H4 (cell line): ENCODE measurements around the gene ADAP1. TPM values are rescaled to one million over a fixed set of nuclear protein-coding genes. Genes with fewer than 3 reads are reported as not detected.

Experiments used
- DNase-seq: peaks from one replicate; pipeline ENCODE4 v3.0.0-alpha.2; 2015; ENCODE audit warnings: low spot score
- total RNA-seq: library from RNA; depleted of rRNA; stranded (reverse); fragments of >200 nt; shearing (Covaris generic); gene quantifications from 2 replicates; pipeline ENCODE4 v1.2.3, GENCODE V29; 2014

The ADAP1 gene
- total RNA-seq, 1 experiment from 2014 or later = 1.4 TPM

DNA sequence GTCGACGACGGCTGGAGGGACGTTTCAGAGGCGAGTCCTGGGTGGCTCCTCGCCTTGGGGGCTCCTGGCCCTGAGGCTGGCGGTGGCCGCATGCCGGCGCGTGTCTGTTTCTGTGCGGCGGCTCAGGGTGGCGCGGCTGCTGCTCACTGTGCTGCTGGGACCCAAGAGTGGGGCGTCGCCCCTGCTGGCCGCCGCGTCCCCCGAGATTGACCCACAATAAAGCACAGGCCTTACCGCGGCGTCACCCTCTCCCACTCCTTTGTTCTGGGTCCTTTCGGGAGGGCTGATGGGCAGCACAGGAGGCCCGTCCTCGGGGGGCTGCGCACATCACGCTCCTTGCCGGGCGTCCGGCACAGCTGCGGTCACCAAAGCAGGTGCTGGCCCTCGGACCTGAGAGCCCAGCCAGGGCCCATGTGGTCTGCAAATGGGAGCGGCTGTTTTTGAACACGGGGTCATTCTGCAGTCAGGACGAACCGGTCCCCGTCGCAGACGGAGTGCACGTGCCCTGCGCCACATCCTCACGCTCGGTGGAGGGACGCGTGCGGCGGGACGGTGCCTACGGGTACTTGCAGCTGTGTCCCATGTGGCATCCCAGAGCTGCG, 58.9 kb downstream of the ADAP1 start:
- no peak for DNase-seq

DNA sequence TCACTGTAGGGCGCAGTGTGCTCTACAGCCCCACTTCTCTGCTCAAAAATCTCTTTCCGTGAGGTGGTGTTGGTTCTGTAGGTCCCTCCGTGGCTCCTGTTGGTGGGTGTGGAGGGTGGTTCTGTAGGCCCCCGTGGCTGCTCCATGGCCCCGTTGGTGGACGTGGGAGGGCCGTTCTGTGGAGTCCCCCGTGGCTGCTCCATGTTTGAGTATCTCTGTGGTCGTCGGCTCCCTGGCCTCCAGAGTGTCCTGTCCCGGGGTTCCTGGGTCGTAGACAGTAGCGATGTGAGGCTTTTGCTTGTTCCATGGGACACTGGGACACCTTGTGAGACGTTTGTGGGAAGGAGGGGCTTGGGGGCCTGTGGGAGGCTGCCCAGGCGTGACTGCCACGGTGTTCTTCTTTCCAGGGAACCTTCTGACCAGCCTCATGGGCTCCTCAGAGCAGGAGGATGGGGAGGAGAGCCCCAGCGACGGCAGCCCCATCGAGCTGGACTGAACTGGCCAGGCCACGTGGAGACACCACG, 59.5 kb downstream of the ADAP1 start:
- DNase-seq = no peak

DNA sequence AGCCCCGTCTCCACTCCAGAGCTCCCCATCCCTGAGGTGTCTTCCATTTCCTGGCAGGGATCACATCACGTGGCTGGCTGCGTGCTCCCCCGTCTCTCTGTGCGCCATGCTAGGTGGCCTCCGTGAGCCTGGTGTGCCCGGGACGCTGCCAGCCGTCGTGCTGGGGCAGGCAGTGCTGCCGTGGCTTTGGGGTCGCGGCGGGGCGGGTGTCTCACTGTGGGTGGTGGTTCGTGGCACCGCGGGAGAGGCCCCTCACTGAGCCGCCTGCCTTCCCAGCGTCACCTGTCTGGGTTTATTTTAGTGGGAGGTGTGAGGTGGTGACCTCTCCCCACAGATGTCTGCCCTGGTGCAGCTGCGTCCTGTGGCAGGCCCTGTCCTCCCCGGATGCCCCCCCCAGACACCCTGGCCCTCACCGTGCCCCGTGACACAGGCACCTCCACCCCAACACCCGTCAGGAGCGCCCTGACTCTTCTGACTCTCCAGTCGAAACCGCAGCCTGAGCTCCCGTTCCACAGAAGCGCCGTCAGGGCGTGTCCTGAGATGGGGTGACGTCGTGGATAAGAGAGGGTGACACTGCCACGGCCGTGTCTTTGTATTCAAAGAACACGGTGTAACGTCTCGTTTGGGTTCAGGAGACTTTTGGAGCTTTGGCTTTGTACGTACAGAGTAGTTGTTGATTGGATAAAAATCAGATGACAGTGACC, 60.2 kb downstream of the ADAP1 start:
- no peak for DNase-seq

DNA sequence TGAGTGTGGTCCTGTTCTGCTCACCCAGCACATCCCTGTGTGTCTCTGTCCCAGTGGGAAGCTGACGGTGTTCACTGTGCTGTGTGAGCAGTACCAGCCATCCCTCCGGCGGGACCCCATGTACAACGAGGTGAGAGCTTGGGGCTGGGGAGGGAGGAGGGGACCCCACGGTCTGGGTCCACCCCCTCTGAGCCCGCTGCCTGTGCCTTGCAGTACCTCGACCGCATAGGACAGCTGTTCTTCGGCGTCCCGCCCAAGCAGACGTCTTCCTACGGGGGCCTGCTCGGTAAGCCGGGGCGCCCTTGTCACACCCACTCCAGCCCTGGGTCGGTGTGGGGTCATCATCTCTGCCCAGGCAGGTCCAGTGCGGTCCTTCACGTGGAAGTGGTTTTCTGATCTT, 60.8 kb downstream of the ADAP1 start:
- no peak for DNase-seq

DNA sequence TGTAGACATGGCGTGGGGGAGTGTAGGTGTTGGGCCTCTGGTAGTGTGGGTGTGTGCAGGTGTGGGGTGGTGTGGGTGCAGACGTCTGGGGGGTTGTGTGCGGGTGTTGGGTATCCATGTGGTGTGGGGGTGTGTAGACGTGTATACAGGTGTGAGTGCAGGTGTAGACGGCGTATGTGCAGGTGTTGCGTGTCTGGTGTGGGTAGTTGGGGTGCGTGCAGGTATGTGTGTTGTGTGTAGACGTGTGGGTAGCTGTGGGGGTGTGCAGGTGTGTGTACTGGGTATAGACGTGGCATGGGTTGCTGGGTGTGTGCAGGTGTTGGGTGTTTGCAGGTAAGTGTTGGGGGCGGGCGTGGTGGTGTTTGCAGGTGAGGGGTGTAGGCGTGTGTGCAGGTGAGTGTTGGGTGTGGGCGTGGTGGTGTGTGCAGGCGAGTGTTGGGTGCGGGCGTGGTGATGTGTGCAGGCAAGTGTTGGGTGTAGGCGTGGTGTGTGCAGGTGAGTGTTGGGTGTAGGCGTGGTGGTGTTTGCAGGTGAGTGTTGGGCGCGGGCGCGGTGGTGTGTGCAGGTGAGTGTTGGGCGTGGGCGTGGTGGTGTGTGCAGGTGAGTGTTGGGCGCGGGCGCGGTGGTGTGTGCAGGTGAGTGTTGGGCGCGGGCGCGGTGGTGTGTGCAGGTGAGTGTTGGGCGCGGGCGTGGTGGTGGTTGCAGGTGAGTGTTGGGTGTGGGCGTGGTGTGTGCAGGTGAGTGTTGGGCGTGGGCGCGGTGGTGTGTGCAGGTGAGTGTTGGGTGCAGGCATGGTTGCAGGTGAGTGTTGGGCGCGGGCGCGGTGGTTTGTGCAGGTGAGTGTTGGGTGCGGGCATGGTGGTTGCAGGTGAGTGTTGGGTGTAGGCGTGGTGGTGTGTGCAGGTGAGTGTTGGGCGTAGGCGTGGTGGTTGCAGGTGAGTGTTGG, 61.6 kb downstream of the ADAP1 start:
- no peak for DNase-seq

DNA sequence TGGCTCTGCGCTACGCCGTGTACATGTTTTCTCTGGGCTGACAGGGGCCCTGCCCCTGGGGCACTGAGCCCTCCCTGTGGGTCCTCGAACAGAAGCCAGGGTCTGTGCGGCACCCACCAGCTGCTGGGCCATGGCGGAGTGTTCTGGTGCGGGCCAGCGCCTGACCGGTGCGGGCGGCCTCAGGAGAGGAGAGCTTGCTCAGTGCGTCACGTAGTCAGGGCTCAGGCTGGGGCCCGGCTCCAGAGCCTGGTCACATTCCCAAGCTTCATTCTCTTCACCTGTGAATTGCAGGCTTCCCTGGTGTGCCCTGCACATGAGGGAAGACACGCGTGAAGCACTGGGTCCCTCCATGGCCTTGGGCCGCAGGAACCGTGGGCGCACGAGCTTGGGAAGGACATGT, 62.7 kb downstream of the ADAP1 start:
- no peak for DNase-seq

DNA sequence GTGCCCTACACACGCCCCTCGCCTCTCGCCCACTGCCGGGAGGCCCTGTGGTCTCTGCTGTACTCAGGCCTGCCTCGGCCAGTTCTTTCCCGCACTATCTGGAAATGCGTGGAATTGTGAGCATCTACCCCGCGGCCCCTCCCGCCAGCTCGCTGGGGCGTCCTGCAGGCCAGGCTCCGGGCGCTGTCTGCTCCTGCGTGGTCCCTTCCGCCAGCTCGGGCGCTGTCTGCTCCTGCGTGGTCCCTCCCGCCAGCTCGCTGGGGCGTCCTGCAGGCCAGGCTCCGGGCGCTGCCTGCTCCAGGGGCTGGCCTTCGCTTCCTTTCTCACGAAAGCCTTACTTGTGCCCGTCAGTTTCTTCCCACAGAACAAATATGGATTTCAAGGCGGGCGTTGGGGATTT, 63.2 kb downstream of the ADAP1 start:
- DNase-seq = no peak

DNA sequence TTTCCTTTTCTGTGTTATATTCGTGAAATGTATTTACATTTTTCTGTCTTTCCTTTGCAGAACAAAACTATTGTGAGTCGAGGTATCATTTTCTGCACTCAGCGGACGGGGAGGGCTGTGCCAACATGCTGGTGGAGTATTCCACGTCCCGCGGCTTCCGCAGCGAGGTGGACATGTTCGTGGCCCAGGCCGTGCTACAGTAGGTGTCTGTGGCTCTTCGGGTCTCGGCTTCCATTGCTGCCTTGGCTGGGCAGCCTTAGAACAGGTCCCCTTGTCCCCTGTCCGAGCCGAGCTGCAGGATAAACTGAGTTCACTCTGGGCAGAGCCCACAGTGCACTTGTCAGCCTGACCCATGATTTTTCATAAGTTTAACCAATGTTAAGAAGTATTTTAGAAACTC, 63.6 kb downstream of the ADAP1 start:
- no peak for DNase-seq

DNA sequence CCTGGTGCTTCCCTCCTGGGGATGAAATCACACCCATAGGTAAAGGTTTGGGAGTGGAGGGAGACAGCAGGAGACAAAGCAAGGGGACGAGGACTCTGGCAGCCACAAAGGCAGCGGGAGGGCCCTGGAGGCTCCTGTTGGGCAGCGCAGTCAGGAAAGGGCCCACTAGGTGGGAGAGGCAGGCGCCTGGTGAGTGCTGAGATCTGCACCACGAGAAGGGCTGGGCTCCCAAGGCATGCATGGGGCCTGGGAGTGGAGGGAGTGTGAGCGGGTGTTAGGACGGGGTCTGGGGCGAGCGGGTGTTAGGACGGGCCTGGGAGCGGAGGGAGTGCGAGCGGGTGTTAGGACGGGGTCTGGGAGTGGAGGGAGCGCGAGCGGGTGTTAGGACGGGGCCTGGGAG, 65.1 kb downstream of the ADAP1 start:
- no peak for DNase-seq

DNA sequence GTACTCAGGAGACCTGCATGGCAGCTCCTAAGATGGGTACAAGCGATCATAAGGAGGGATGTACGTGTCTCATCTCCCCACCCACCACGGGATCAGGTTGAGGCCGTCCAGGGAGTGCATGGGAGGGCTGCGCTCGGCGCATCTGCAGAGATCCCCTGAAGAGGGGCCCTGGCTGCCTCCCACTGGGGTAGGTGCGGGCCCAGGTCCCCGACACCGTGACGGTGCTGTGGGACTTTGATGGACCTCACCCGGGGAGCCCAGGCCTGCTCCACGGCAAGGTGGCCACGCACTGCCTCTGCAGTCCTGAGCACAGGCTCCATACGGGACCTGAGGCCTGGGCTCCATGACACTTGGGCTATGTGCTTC, 65.5 kb downstream of the ADAP1 start:
- no peak for DNase-seq

DNA sequence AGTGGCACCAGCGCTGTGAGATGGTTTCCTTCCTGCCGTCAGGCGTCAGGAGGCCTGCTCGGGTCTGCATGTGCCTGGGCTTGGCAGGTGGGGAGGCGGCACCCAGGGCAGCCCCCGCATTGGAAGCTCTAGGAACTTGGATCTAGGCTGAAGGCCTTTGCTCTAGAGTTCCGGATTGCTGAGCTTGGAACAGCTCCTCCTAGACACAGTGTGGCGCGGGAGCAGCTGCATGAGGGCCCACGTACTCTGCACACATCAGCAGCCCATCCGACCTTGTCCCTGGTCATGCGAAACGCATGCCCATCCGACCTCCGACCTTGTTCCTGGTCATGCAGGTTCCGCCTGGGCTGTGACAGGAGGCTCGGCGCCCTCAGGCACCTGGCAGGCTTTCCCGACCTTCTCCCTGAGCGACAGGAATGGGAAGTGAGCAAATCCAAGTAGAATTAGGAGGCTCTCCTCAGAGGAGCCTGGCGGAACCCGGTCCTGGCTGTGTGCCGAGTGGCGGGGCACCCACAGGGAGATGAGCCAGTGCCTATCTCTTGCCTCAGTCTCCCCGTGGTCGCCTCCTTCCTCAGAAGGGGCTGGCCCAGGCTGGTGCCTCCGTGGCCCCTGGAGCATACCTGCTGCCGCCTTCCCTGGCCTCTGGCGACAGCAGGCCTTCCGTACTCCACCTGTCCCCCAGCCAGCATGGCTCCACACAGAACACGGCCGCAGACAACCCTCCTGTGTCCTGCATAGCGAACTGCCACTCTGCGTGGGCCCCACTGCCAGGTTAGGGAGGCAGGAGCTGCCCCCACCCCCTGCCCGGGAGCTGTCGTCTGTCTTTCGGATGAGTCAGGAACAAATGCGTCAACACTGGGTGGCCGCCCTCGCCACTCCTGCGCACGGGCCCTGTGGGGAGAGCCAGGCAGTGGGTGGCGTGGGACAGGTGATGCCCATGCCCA, 66.1 kb downstream of the ADAP1 start:
- no peak for DNase-seq

DNA sequence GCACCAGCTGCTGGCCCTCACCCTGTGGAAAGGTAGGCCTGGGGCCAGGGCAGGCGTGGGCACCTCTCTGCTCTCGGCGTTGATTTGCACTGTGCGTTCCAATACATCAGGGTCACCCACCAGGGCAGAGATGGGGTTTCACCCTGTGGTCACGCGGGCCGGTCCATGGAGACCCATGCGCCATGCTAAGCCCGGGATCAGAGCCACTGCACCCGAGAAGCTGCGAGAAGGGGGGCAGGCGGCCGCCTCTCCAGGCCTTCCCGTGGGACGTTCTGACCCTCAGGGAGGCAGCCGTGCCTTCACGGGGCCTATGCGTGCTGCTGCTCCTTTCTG, 67.0 kb downstream of the ADAP1 start:
- no peak for DNase-seq

DNA sequence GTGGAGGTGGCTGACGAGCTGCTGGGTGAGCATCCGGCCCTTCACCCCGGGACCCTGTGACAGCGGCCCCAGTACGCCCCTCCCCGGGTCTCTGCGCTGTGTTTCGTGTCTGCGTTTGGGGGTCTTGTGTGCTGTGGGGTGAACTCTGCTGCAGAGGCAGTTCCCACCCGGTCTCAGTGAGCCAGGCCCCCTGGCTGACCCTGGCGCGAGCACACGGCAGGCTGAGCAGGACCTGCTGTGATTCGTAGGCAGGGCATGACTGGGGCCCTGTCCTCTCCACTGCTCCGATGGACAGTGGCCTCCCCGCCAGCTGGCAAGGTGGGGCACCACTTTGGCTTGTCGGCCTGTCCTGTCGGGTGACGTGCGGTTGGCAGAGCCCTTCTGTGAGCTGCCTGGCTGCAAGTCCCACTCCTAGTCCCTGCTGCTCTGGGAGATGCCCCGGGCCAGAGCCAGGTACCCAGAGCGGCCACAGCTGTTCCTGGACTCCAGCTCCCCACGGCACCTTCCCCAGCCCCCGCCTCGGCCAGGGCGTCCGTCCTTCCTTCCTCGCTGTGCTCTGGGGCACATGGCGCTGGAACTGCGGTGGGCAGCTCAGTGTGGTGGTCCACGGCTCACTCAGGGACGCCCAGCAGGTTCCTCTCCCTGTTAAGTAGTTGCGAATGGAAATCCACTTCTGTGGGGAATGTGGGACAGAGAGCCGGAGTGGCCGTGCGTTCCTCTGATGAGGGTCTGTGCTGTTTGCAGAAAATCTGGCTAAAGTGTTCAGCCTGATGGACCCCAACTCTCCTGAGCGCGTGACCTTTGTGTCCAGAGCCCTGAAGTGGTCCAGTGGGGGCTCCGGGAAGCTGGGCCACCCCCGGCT, 67.6 kb downstream of the ADAP1 start:
- no peak for DNase-seq

DNA sequence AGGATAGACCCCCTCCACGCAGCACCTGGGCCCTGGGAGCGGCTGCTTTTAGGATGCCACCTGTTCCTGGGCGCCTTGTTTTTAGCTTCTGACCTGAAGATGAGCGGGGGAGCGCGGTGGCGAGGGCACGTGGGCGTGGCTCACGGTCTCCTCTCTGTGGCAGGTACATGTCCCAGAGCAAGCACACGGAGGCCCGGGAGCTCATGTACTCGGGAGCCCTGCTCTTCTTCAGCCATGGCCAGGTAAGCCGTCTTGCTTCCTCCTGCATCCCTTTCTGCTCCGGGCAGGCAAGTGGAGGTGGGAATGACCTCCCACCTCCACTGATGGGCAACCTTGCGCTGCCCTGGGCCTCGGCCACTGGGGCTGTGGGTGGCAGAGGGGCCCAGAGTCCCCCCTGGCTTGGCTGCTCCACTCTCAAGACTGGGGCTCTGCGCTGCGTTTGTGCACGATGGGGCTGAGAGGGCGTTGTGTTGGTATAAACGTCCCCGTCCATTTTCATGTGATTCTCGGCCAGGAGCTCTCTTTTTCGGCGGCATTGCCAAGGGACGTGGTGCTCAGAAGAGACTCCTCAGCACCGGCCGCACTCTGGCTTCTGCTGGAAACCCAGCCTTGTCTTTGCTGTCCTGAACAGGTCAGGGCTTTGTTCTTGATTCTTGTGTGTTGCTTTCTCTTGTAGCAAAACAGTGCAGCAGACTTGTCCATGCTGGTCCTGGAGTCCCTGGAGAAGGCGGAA, 68.4 kb downstream of the ADAP1 start:
- no peak for DNase-seq

DNA sequence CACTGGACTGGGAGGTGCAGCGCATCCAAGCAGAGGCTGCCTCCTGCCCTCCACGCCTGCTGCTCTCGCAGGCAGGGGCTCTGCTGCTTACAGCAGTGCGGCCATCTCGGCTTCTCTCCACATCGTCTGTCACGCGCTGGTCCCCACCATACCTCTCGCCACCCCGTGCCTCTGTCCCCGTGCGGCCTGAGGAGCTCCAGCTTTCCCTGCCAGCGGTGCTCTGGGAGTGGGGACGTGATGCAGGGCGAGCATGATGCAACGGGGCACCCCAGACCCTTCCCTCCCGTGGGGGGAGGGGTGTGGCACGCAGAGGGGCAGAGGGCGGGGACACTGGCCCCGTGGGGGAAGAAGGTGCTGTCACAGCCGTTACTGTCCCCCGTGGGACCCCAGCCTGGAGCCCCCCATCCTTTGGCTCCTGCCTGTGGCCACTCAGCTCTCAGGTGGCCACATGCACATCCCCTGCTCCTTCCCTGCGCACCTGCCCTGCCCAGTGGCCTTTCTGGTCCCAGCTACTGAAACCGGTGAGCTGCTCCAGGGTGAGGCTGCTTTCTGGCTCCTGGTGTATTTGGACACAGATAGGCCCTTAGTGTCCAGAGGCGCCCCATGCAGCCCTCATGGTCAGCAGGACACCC, 69.1 kb downstream of the ADAP1 start:
- no peak for DNase-seq

DNA sequence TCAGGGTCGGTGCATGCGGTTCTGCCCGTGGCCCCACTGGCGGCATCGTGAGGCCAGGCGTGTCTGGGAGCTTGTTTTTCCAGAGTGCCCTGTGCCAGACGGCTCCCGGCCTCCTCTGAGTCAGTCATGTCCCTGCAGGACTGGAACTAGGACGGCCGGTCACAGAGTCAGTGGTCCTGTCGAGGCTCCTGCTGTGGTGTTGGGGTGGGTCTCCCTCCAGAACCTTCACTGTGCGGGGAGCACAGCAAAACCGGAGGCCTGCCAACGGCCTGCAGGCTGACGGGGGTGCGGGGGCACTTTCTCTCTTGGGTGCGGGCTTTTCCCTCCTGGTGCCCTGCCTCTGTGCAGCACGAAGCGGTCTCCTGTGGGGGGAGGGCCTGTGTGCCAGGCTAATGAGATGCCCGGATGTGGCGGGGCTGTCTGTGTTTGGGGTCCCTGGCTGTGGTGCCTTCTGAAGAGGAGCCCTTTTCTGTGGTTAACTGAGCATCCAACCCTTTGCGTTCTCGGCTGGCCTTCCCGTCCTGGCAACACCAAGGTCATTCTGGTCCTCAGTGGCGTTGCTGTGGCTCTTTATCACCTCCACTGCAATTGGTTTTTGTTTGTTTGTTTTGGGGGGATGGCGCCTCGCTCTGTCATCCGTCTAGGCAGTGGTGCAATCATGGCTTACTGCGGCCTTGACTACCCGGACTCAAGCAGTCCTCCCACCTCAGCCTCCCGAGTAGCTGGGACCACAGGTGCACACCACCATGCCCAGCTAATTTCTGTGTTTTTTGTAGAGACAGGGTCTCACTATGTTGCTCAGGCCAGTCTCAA, 70.1 kb downstream of the ADAP1 start:
- DNase-seq = no peak

DNA sequence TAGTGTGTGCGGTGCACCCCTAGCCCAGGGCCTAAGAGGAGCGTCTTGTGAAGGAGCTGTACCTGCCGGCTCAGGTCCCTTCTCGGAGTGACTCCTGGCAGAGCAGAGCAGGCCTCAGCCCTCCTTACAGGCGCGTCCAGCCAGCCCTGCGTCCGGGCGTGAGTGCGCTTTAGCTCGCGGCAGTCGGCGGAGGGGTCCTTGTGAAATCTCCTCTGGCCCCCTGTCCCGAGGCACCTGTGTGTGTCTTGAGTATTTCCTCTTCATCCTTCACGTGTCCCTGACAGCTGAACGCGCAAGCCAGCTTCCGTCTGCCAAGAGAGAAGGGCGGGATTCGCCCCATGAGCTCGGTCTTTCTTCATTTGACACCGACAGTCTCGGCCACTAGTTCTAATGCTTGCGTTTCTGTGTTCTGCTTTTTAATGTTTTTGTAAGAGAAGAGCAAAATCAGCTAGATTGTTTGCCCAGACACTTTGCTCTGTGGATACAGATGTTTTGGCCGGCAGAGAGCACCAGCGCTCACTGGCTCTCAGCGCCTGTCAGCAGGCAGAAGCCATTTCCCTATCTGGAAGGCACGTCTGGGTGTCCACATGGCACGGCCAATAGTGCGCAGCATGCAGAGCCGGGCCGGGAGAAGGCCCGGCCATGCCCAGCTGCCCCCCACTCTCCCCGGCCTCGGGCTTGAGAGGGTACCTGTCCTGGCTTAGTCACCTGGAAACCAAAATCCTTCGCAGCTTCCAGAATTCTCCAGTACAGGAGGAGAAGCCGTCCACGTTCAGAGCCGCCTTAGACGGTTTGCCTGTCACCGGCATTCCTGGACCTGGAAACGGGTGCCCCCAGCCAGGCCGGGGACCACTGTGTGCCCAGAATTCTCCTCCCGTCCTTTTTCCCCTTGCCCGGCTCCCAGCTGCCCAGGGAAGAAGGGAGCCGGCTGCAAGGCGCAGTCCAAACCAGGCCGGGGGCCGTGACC, 71.1 kb downstream of the ADAP1 start:
- no peak for DNase-seq
